COR-L47 (cell line): ENCODE results near the gene OBP2A.
"Not testable (repeated sequence)": the region's sequence is repeated elsewhere in the genome, so short reads cannot be mapped to it uniquely, and the experiment has no call there.

Experiments
- DNase-seq: peaks from one replicate; lab custom pipeline; 2025; lab: John Stamatoyannopoulos, UW

OBP2A gene

DNA sequence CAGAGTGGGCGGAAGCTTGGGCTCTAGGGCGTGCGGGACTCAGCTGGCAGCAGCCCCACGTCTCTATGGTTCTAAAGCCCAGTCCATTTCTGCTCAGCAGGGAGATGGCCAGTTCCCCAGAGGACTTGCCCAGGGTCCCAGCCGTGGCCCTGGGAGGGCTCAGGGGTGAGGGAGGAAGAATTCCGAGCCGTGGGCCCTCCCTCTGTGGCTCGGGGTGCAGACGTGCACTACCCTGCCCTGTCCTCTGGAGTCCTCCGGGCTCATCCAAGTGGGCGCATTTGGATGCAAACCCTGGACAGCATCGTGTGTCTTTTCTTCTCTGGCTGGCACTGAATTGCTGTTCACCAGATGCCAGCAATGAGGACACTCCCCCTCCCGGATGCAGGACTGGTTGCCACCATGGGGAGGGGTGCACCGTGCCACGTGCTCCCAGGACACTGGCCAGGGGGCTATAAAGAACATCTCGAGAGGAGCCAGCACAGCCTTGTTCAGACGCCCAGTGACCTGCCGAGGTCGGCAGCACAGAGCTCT lies at the start of gene OBP2A:
Gene OBP2A, plus strand, starts transcription at position 481 of the 531 bp plus-strand sequence. CDS start 55 bp downstream, outside the sequence.
- not testable (repeated sequence) for DNase-seq

DNA sequence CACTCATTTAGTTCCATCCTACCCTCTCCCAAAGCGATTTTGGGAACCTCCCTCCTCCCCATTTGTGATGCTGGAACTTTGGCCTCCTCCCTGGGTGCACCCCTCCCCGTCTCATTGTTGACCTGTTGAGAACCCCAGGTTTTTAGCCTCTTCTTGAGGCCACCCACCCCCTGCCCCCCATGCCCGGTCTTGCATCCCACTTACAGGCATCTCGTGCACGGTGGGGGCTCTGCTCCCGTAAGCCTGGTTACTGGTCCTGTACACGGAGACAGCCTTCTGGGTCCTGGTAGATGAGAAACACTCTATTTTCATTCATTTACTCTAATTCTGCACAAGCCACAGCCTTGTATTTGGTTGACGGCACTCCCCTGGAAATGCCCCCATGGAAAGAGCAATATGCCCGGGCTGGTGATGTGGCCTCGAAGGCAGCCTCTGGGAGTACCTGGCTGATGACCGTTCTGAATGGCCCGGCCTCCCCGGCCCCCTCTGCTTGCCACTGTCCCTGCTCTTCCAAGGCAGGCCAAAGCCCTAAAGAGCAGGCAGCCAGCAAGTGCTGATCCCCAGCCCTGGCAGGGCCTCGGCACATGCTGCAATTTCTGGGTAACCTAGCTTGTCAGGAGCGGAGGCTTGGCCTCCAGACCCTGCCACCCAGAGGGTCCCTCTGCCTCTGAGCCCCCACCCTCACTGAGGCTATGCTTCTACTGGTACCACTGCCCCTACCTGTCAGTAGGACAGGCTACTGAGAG lies 47.4 kb upstream of the OBP2A start:
- no peak for DNase-seq

GRCh38 chr9:135499326-135500070 lies 46.4 kb upstream of the OBP2A start:
- DNase-seq: peak; percentile 80

DNA sequence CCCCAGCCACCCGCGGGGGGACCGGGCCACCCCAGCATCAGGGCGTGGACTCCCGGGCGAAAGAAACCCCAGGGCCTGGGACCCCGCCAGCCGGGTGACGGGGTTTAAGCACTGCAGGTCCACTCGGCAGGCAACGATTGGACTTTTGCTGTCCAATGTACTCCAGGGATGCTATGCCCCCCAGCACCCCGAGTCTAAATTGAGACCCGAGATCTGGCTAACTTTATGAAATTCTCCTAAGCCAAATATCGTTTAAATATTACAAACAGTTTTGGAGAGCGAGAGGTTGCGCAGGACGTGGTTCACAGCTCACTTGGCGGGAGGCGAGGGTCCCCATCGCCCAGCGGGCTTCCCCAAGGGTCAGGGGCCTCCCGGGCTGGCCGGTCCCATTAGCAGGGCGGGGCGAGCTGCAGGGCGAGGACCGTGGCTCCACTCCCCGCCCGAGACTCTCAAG lies 45.8 kb upstream of the OBP2A start:
- no peak for DNase-seq

DNA sequence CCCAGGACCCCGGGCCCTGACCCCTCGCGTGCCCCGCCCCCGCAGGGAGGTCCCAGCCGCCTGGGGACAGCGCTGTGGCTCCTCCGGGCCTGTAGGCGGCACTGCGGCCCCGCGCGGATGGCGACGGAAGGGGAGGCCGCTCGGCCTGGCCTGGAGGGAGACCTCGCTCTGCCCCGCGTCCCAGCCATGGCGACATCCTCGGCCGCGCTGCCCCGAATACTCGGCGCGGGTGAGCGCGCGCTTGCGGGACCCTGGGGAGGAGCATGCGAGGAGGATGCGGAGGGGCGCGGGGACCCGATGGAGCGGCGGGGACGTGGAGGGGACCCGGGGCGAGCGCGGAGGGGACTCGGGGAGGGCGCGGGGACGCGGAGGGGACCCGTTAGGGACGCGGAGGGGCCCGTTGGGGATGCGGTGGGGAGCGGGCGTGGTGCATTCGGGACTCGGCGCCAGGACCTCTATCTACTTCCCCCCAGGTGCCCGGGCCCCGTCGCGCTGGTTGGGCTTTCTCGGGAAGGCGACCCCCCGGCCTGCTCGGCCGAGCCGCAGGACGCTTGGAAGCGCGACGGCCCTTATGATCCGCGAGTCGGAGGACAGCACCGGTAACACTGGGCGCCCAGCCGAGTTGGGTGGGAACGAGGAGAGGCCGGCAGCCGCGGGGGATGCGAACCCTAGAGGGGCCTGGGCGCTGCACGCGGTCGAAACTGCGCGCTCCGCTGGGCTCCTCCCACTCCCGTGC lies 45.2 kb upstream of the OBP2A start, which contains the start of gene MRPS2:
Gene MRPS2, plus strand, starts transcription at position 158 of the 736 bp plus-strand sequence. Its CDS starts 29 bp downstream, at position 187.
- DNase-seq: peak; percentile 77

DNA sequence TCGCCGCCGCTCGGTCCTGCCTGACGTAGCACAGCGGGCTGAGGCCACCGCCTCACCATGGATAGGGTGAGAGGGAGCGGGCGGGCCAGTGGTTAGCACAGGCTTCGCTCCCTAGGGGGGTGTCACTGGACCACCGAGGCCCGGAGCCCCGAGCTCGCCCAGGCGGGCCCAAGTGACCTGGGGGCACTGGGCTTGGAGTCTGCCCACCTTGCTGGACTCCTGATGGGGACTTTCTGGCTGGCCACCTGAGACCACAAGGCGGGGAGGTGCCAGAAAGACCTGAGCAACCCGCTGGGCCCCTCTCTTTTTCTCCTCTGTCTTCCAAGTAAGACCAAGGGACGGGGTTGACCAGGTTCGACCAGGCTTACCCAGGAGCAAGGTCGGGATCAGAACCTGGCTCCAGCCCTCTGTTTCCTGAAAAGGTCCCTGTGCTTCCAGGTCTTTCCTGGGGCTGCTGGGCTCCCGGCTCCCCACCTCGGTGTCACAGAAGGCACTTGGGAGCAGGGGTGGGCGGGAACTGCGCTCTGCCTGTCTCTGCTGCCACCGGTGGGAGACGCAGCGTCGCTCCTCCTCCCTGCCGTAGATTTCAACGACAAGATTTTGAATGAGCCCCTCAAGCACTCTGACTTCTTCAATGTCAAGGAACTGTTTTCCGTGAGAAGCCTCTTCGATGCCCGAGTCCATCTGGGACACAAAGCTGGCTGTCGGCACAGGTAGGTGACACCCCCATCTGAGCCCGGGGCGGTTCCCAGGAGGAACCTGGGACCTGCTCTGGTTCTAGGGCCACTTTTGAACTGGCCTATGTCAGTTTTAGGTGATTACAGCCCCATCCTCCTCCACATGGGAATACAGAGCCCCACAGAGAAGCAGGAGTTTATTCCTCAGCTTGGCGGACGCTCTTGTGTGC lies 44.4 kb upstream of the OBP2A start:
- peak; percentile 57 for DNase-seq

- no peak for DNase-seq
Measured at GRCh38 chr9:135502168-135502872, 43.6 kb upstream of the OBP2A start.

DNA sequence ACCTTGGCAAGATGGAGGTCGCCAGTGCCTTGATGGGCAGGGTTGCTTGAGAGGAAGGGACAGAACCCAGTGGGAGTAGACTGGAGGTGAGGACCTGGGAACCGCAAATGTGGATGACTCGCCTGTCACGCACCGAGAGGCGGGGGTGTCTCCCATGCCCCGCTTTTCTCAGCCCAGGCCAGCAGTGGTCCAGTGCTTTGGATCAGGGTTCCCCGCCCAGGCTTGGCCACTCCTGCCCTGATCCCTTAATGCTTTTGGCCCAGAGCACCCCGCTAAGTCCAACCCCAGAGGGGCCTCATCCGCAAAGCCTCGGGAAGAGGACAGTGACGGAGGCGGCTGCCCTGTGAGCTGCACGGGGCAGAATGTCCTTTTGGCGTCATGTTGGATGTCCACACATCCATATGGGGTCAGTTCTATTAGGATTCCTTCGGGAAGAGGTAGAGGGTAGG lies 43.0 kb upstream of the OBP2A start:
- no peak for DNase-seq

DNA sequence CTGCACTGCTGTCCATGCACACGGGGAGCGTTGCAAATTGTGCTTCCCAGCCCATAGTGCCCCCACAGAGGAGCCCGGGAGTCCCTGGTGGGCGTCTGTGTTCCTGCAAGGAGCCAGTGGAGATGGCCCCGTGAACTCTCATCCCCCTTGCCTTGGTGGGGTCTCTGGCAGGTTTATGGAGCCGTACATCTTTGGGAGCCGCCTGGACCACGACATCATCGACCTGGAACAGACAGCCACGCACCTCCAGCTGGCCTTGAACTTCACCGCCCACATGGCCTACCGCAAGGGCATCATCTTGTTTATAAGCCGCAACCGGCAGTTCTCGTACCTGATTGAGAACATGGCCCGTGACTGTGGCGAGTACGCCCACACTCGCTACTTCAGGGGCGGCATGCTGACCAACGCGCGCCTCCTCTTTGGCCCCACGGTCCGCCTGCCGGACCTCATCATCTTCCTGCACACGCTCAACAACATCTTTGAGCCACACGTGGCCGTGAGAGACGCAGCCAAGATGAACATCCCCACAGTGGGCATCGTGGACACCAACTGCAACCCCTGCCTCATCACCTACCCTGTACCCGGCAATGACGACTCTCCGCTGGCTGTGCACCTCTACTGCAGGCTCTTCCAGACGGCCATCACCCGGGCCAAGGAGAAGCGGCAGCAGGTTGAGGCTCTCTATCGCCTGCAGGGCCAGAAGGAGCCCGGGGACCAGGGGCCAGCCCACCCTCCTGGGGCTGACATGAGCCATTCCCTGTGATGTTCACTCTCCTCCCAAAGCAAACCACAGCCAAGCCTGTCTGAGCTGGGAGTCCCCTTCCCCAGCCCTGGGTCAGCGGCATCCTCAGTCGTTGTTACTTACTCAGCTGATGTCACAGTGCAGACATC lies 42.3 kb upstream of the OBP2A start:
- no peak for DNase-seq

DNA sequence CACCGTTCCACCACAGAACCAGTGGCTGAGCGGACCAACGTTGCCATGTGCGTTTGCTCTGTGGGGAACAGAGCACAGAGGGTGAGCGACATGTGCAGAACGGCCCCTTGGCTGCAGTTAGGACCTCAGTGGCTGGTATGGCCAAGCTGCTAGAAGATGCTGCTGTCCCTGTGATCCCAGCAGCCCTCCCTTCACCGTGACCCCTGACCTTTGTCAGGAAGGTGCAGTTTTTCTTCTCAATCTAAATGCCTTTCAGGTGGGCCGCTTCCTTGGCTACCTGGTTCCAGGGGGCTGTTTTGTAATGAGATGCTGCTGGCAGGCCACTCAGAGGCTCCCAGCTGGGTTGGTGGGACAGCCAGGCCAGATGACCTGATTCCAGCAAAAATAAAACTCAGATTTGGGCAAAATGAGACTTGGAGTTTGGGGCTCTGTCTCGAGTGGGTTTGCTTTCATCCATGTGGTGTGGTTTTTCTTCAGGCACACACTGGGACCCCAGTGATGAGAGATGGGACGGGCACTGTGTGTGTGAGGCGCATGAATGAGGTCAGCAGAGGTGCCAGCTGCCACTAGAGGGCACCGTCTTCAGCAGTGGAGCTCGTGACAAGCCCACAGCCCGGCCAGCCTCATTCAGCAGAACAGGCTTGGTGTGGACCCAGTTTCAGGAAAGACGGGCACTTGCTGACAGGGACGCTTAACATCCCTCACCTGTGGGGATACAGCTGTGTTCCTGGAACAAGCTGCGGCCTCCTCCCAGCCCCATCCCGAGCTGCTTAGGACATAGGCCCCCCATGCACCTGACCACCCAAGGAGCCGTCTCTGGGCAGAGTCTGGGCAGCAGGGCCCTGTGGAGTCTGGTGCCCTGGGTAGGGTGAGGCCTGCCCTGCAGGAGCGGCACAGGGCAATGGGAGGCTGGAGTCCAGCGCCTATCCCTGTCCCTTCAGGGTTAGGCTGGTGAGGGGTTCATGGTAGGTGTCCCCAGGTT lies 41.4 kb upstream of the OBP2A start:
- DNase-seq: peak; percentile 47

DNA sequence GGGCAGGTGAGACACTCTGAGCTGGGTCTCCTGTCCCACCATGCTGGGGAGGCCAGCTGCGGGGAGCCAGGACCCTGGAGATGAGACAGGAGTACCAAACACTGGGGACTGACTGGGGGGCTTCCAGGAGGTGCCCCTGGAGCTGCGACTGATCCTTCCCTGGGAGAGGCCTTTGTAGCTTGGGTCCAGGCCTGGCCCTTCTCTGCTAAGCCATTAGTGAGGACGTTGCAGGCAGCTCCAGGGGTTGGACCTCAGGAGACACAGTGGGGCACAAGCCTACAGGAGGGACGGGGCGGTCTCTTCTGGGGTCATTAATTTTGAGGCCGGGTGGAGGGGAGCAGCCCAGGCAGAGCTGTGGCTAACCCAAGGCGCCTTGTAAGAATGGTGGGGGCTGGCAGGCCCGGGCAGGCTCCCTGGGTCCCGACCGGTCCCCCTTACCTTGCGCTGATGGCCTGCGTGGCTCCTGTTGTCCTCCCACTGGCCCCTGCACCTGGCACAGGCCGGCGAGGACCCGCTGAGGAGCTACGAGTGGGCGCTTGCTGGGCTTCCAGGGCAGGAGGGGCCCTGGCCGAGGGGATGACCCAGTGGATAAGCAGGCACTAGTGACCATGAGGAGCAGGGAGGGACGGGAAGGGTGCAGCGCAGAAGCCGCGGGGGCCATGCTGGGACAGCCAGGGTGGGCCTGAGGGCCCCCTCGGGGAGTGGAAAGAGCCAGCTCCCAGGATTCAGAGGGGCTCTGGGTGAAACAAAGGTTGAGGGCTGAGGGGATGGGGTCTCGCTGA lies 40.3 kb upstream of the OBP2A start:
- no peak for DNase-seq

GRCh38 chr9:135506327-135507103 lies 39.4 kb upstream of the OBP2A start:
- DNase-seq: no peak

- no peak for DNase-seq
Measured at GRCh38 chr9:135507104-135508035, 38.6 kb upstream of the OBP2A start.

GRCh38 chr9:135508211-135508820 lies 37.6 kb upstream of the OBP2A start:
- no peak for DNase-seq

DNA sequence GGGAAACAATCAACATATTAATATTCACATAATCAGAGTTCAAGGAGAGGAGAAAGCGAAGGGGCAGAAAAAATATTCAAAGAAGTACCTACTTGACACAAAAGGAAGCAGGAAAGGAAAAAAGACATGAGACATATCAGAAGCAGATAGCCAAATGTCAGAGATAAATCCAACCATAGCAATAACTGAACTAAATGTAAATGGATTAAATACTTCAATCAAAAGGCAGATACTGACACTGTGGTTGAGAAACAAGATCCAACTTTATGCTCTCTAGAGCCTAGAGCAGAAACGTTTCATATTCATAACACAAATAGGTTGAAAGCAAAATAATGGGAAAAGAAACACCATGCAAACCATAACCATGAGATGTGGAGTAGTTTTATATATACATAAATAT lies 36.5 kb upstream of the OBP2A start:
- DNase-seq: no peak
